Endodermal cell (in vitro differentiated cells): ENCODE results near the gene GGA1. TPM values are rescaled to one million over a fixed set of nuclear protein-coding genes. Genes with fewer than 3 reads are reported as not detected.
A peak's percentile ranks its signal among the peaks of the same experiment; 100 is the strongest.

Experiments used
- DNase-seq: peaks from one replicate; pipeline ENCODE4 v3.0.0-alpha.2; 2017
- H3K27ac ChIP-seq: 2 replicates; pipeline ENCODE4 v1.5.1; 2013; ENCODE audit warnings: mild to moderate bottlenecking, low read depth, low read length, moderate library complexity
- H3K27me3 ChIP-seq: 2 replicates; pipeline ENCODE4 v1.6.1; 2013; ENCODE audit warnings: mild to moderate bottlenecking, low read length, moderate library complexity; ENCODE audit not compliant: insufficient read depth, control insufficient read depth, poor library complexity, severe bottlenecking
- H3K36me3 ChIP-seq: 2 replicates; pipeline ENCODE4 v1.7.0; 2013; ENCODE audit warnings: mild to moderate bottlenecking, low read length, moderate library complexity; ENCODE audit not compliant: control insufficient read depth, insufficient read depth
- H3K4me1 ChIP-seq: one replicate; pipeline ENCODE4 v1.7.0; 2013; ENCODE audit warnings: low read length; ENCODE audit not compliant: control insufficient read depth, insufficient read depth
- H3K4me3 ChIP-seq: 2 replicates; pipeline ENCODE4 v1.5.1; 2013; ENCODE audit warnings: mild to moderate bottlenecking, low read length, moderate library complexity
- H3K9ac ChIP-seq: 2 replicates; pipeline ENCODE4 v1.6.1; 2013; ENCODE audit warnings: mild to moderate bottlenecking, low read length, moderate library complexity; ENCODE audit not compliant: poor library complexity, severe bottlenecking; ENCODE audit errors: extremely low read depth
- H3K9me3 ChIP-seq: 2 replicates; pipeline ENCODE4 v1.6.1; 2013; ENCODE audit warnings: mild to moderate bottlenecking, low read length, moderate library complexity; ENCODE audit not compliant: control insufficient read depth
- H3K27ac Mint-ChIP-seq: 2 replicates; pipeline ENCODE4 v1.8.0; 2020; ENCODE audit warnings: mixed read lengths
- H3K27me3 Mint-ChIP-seq: 2 replicates; pipeline ENCODE4 v1.8.0; 2021; ENCODE audit warnings: mild to moderate bottlenecking, mixed read lengths; ENCODE audit not compliant: insufficient read depth
- H3K36me3 Mint-ChIP-seq: 2 replicates; pipeline ENCODE4 v1.8.0; 2020; ENCODE audit warnings: low read depth, mixed read lengths
- H3K4me1 Mint-ChIP-seq: 2 replicates; pipeline ENCODE4 v1.8.0; 2020; ENCODE audit warnings: mixed read lengths
- H3K4me3 Mint-ChIP-seq: 2 replicates; pipeline ENCODE4 v1.8.0; 2020; ENCODE audit warnings: mild to moderate bottlenecking, moderate library complexity, mixed read lengths
- H3K9me3 Mint-ChIP-seq: 2 replicates; pipeline ENCODE4 v1.8.0; 2020; ENCODE audit warnings: mild to moderate bottlenecking, mixed read lengths
- WGBS, 2 experiments: methylation state at CpG; one replicate each; pipeline versions ENCODE4 v1.1.5 to v1.1.7; 2013; ENCODE audit warnings: missing lambda C conversion rate in 2 of 2, mixed read lengths in 1 of 2; ENCODE audit not compliant: insufficient coverage in 1 of 2, insufficient read length in 1 of 2; 5-methylcytosine and 5-hydroxymethylcytosine counted together
- total RNA-seq, 2 donors: library from RNA; stranded (reverse); fragmentation: NEBNext Ultra II Directional in 1 of 2; extraction: Animal tissue kit (Norgen Biotek cat#: 25700) in 1 of 2; gene quantifications; 2 replicates in 1 of 2; 3 replicates in 1 of 2; pipeline ENCODE4 v1.2.1, GENCODE V29; 2021
- TF ChIP-seq, protein P1 (sequence below): fragments of 200-600 bp; sonication (generic); conservative IDR thresholded peaks from 2 replicates; pipeline ENCODE4 v1.5.0; 2021; ENCODE audit warnings: antibody characterized with exemption, mild to moderate bottlenecking

Gene GGA1
- total RNA-seq, 2 donors from 2014 or later, result 87.5 TPM

- Mint-ChIP-seq H3K36me3 (peaks cover 17% of the 10 kb centered on the region), H3K27me3 (no peaks in the 10 kb centered on the region), H3K9me3 (no peaks in the 10 kb centered on the region), H3K27ac (no peak overlapping the region), H3K4me1 (peaks cover 49% of the 10 kb centered on the region), H3K4me3 (no peak overlapping the region)
- no peak overlapping the region for H3K9ac ChIP-seq
- no peak overlapping the region for H3K27ac ChIP-seq
- H3K4me3 ChIP-seq, result no peak overlapping the region
- no peaks in the 10 kb centered on the region for H3K9me3 ChIP-seq
- no peaks in the 10 kb centered on the region for H3K27me3 ChIP-seq
- 94 to 96% methylated on average over 17 to 28 of the region's 28 CpGs for WGBS, 2 experiments
- peaks cover 55% of the 10 kb centered on the region for H3K4me1 ChIP-seq
- DNase-seq, result no peak
- TF ChIP-seq, protein P1, sequence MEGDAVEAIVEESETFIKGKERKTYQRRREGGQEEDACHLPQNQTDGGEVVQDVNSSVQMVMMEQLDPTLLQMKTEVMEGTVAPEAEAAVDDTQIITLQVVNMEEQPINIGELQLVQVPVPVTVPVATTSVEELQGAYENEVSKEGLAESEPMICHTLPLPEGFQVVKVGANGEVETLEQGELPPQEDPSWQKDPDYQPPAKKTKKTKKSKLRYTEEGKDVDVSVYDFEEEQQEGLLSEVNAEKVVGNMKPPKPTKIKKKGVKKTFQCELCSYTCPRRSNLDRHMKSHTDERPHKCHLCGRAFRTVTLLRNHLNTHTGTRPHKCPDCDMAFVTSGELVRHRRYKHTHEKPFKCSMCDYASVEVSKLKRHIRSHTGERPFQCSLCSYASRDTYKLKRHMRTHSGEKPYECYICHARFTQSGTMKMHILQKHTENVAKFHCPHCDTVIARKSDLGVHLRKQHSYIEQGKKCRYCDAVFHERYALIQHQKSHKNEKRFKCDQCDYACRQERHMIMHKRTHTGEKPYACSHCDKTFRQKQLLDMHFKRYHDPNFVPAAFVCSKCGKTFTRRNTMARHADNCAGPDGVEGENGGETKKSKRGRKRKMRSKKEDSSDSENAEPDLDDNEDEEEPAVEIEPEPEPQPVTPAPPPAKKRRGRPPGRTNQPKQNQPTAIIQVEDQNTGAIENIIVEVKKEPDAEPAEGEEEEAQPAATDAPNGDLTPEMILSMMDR, result no peak
- H3K36me3 ChIP-seq, result peaks cover 33% of the 10 kb centered on the region
Observed at GRCh38 chr22:37566329-37566837, 42.3 kb upstream of the GGA1 start.

DNA sequence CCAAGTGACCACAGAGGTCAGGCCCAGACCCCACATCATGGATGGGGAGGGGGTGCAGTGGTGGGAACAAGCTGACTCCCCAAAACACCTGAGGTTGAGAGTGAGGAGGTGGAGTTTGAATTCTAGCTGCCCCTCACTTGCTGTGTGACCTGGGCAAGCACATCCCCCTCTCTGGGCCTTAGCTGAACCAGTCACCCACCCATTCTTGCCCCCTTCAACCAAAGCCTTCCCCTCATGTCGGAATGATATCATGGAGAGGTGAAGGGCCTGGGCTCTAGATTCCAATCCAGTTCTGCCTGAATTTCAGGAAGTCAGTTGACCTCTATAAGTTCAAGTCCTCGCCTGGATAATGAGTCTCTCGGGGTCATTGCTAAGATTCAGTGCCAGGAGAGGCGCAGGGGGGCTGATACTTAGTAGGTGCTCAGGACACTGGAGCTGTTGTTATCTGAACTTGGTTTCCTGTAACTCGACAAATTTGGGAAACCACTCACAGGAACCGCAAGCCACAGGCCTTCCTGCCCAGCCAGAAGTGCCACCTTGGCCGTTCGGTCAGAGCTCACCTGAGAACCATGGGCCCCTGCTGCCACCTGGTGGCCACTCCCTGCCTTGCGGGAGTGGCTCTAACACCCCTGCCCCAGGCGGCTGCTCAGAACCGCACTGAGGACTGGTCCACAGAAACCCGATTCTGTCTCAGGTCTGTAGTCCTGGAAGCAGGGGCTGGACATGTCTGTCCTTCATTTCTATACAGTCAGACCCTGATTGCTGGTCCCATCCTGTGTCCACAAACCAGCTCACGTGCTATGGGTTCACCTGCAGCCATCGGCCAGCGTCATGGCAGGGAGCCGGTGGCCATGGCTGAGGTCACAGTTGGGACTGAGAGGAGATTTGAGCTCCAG, 41.5 kb upstream of the GGA1 start:
- H3K9me3 Mint-ChIP-seq, result no peaks in the 10 kb centered on the region
- H3K27ac Mint-ChIP-seq, result peak overlapping the region; percentile 81
- no peak overlapping the region for H3K4me3 Mint-ChIP-seq
- no peak overlapping the region for H3K4me3 ChIP-seq
- peaks cover 52% of the 10 kb centered on the region for H3K4me1 ChIP-seq
- TF ChIP-seq, protein P1, result peak; percentile 99
- no peak overlapping the region for H3K9ac ChIP-seq
- H3K27me3 ChIP-seq, result no peaks in the 10 kb centered on the region
- H3K4me1 Mint-ChIP-seq, result peaks cover 50% of the 10 kb centered on the region
- DNase-seq, result peak; percentile 97
- H3K36me3 ChIP-seq, result peaks cover 32% of the 10 kb centered on the region
- no peaks in the 10 kb centered on the region for H3K27me3 Mint-ChIP-seq
- H3K9me3 ChIP-seq, result no peaks in the 10 kb centered on the region
- 66 to 73% methylated on average over 14 to 16 of the region's 16 CpGs for WGBS, 2 experiments
- H3K36me3 Mint-ChIP-seq, result peaks cover 17% of the 10 kb centered on the region
- H3K27ac ChIP-seq, result no peak overlapping the region

DNA sequence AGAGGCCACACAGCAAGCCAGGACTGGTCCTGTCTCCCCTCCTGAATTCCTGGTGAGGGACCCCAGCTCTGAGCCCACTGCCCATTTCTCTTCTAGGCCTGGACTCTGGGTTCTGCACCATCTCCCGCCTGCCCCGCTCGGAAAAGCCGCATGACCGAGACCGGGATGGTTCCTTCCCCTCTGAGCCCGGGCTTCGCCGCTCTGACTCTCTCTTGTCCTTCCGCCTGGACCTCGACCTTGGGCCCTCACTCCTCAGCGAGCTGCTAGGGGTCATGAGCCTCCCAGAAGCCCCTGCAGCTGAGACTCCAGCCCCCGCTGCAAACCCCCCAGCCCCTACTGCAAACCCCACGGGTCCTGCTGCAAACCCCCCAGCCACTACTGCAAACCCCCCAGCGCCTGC, 40.6 kb upstream of the GGA1 start:
- Mint-ChIP-seq H3K4me1 (peaks cover 47% of the 10 kb centered on the region), H3K27ac (no peak overlapping the region), H3K27me3 (no peaks in the 10 kb centered on the region), H3K36me3 (peaks cover 17% of the 10 kb centered on the region), H3K4me3 (no peak overlapping the region), H3K9me3 (no peaks in the 10 kb centered on the region)
- H3K9me3 ChIP-seq, result no peaks in the 10 kb centered on the region
- no peak overlapping the region for H3K4me3 ChIP-seq
- TF ChIP-seq, protein P1, result no peak
- peaks cover 49% of the 10 kb centered on the region for H3K4me1 ChIP-seq
- no peak for DNase-seq
- no peak overlapping the region for H3K27ac ChIP-seq
- peaks cover 30% of the 10 kb centered on the region for H3K36me3 ChIP-seq
- WGBS, 2 experiments, result 97% methylated on average over 8 to 13 of the region's 15 CpGs
- no peaks in the 10 kb centered on the region for H3K27me3 ChIP-seq
- no peak overlapping the region for H3K9ac ChIP-seq
